IPS DF 19.7 (cell line): ENCODE results near the gene CCDC102A.

Source experiments
- DNase-seq: peaks from one replicate; pipeline ENCODE4 v3.0.0-alpha.2; 2013; ENCODE audit warnings: low read depth, low spot score

Gene CCDC102A

GRCh38 chr16:57537581-57538234, 1.3 kb upstream of the CCDC102A start:
- DNase-seq = no peak

- no peak for DNase-seq
Measured at GRCh38 chr16:57537194-57537505, 779 bp upstream of the CCDC102A start.

- no peak for DNase-seq
Measured at GRCh38 chr16:57535680-57536305, 578 bp downstream of the CCDC102A start.

GRCh38 chr16:57534881-57535658, 1.3 kb downstream of the CCDC102A start:
- no peak for DNase-seq

- DNase-seq = no peak
Measured at GRCh38 chr16:57534337-57534880, 2.0 kb downstream of the CCDC102A start.

GRCh38 chr16:57533431-57534336, 2.7 kb downstream of the CCDC102A start:
- DNase-seq = no peak

- no peak for DNase-seq
Measured at GRCh38 chr16:57532266-57532625, 4.1 kb downstream of the CCDC102A start.

- no peak for DNase-seq
Measured at GRCh38 chr16:57531635-57532265, 4.6 kb downstream of the CCDC102A start.

GRCh38 chr16:57531253-57531575, 5.2 kb downstream of the CCDC102A start:
- DNase-seq = no peak

- DNase-seq = no peak
Measured at GRCh38 chr16:57530522-57531252, 5.7 kb downstream of the CCDC102A start.

- DNase-seq = no peak
Measured at GRCh38 chr16:57530104-57530521, 6.3 kb downstream of the CCDC102A start.

GRCh38 chr16:57529391-57530103, 6.8 kb downstream of the CCDC102A start:
- no peak for DNase-seq

- no peak for DNase-seq
Measured at GRCh38 chr16:57528499-57529390, 7.6 kb downstream of the CCDC102A start.

- no peak for DNase-seq
Measured at GRCh38 chr16:57527610-57528360, 8.6 kb downstream of the CCDC102A start.

GRCh38 chr16:57527027-57527426, 9.3 kb downstream of the CCDC102A start:
- no peak for DNase-seq

- no peak for DNase-seq
Measured at GRCh38 chr16:57526498-57526897, 9.9 kb downstream of the CCDC102A start.

GRCh38 chr16:57525761-57526160, 10.6 kb downstream of the CCDC102A start:
- DNase-seq = no peak

GRCh38 chr16:57522960-57523359, 13.4 kb downstream of the CCDC102A start:
- no peak for DNase-seq
